ENCODE measurements around the gene FAN1. TPM values are rescaled to one million over a fixed set of nuclear protein-coding genes. Genes with fewer than 3 reads are reported as not detected.

Gene FAN1
- total and polyA plus RNA-seq, 2 experiments from 2014 or later: 14.6 to 17.2 TPM

- Histone ChIP-seq H3K27me3 (replicated peaks; ENCODE audit: insufficient read depth) (no peaks in the 10 kb centered on the region), H3F3A (ENCODE audit: insufficient read depth) (no peaks in the 10 kb centered on the region), H3K4me1 (ENCODE audit: insufficient read depth) (0 out of 2 replicates have a peak, but pooled peaks cover 7% of the 10 kb centered on the region), H3K27ac (no peak overlapping the region), H3K9ac (no peak overlapping the region), H3K9me3 (ENCODE audit: low read depth) (no peaks in the 10 kb centered on the region), H3K4me2 (ENCODE audit: unreplicated experiment) (no peak overlapping the region), H4K20me1 (ENCODE audit: insufficient read depth) (no peaks in the 10 kb centered on the region), H3K36me3 (ENCODE audit: low read depth) (peaks cover 11% of the 10 kb centered on the region; the same call in 1 of the 2 replicates), H3K9me2 (ENCODE audit: insufficient read depth) (no peaks in the 10 kb centered on the region), H3K79me2 (ENCODE audit: insufficient read depth) (no peaks in the 10 kb centered on the region), H2AFZ (no peak overlapping the region), H3K4me3 (no peak overlapping the region)
- DNase-seq: no peak
- TF ChIP-seq EZH2 (IDR thresholded peaks at IDR 0.05; ENCODE audit: insufficient read depth, poor library complexity, severe bottlenecking) (no peak), EZH2phosphoT487 (IDR thresholded peaks at IDR 0.05; ENCODE audit: insufficient read depth, low read depth) (no peak)
- in situ Hi-C loops (cut with MboI): no loop called here
- WGBS, 2 experiments (ENCODE audit: low coverage in 1 of 2, low lambda C conversion rate in 2 of 2, missing lambda C conversion rate in 2 of 2): 93 to 95% methylated on average over 7 of the region's 7 CpGs
Measured at GRCh38 chr15:30927148-30927761, 23.5 kb downstream of the FAN1 start.

DNA sequence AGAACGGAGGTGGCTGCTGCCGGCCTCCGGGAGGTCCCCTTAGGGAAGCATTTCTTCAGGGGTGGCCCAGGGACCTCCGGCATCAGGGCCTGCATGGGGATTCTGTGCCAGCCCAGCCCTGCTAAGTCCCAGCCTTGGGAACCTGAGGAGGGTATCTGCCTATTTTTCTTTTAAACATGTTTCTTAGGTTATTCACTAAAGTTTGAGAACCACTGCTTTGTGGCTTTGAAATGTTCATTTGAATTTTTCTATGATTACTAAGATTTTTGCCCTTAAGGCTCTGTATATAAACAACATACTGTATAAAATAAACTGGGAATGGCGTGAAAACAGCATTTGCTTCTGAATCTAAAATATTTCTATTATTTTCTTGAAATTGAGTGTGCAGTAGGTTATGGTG, 24.4 kb downstream of the FAN1 start:
- no peaks in the 10 kb centered on the region for H3K9me3 ChIP-seq (ENCODE audit: low read depth)
- no peak overlapping the region for H3K4me3 ChIP-seq
- no peaks in the 10 kb centered on the region for H3K9me2 ChIP-seq (ENCODE audit: insufficient read depth)
- H3F3A ChIP-seq (ENCODE audit: insufficient read depth): 0 out of 2 replicates have a peak, but pooled peaks cover 2% of the 10 kb centered on the region
- H3K9ac ChIP-seq: no peak overlapping the region
- DNase-seq: peak; percentile 5
- no peak overlapping the region for H3K4me2 ChIP-seq (ENCODE audit: unreplicated experiment)
- WGBS, 2 experiments (ENCODE audit: low coverage in 1 of 2, low lambda C conversion rate in 2 of 2, missing lambda C conversion rate in 2 of 2): 72 to 78% methylated on average over 5 of the region's 5 CpGs
- H3K4me1 ChIP-seq (ENCODE audit: insufficient read depth): 0 out of 2 replicates have a peak, but pooled peaks cover 7% of the 10 kb centered on the region
- no peak overlapping the region for H3K27ac ChIP-seq
- H4K20me1 ChIP-seq (ENCODE audit: insufficient read depth): no peaks in the 10 kb centered on the region
- in situ Hi-C loops (cut with MboI): no loop called here
- H2AFZ ChIP-seq: no peak overlapping the region
- H3K36me3 ChIP-seq (ENCODE audit: low read depth): peaks cover 11% of the 10 kb centered on the region; the same call in 1 of the 2 replicates
- no peak for TF ChIP-seq EZH2 (IDR thresholded peaks at IDR 0.05; ENCODE audit: insufficient read depth, poor library complexity, severe bottlenecking)
- TF ChIP-seq EZH2phosphoT487 (IDR thresholded peaks at IDR 0.05; ENCODE audit: insufficient read depth, low read depth): no peak
- no peaks in the 10 kb centered on the region for H3K27me3 ChIP-seq (replicated peaks; ENCODE audit: insufficient read depth)
- H3K79me2 ChIP-seq (ENCODE audit: insufficient read depth): no peaks in the 10 kb centered on the region

DNA sequence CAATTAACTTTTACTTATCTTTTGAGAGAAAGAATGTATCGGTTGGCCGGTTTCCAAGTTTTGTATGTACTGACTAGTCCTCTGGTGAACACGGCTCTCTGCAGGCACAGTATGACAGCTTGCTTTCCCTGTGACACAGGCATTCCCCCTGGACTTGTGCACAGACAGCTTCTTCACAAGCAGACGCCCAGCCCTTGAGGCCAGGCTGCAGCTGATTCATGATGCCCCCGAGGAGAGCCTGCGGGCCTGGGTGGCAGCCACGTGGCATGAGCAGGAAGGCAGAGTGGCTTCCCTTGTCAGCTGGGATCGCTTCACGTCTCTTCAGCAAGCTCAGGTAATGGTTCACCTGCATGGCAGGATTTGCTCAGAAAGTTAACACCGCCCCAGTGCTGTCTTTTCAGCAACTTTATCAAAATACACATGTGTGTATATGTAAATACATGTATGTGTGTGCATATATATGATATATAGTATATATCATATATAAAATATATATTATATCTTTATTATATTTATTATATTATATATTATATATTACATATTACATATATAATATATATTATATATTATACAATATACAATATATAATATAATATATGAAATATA, 25.5 kb downstream of the FAN1 start:
- Histone ChIP-seq H4K20me1 (ENCODE audit: insufficient read depth) (no peaks in the 10 kb centered on the region), H3K9ac (no peak overlapping the region), H3K9me2 (ENCODE audit: insufficient read depth) (no peaks in the 10 kb centered on the region), H3K4me3 (no peak overlapping the region), H2AFZ (no peak overlapping the region), H3K9me3 (ENCODE audit: low read depth) (no peaks in the 10 kb centered on the region), H3K27me3 (replicated peaks; ENCODE audit: insufficient read depth) (no peaks in the 10 kb centered on the region), H3K4me2 (ENCODE audit: unreplicated experiment) (no peak overlapping the region), H3K27ac (no peak overlapping the region), H3F3A (ENCODE audit: insufficient read depth) (0 out of 2 replicates have a peak, but pooled peaks cover 6% of the 10 kb centered on the region), H3K36me3 (ENCODE audit: low read depth) (peaks cover 5% of the 10 kb centered on the region; the same call in 1 of the 2 replicates), H3K79me2 (ENCODE audit: insufficient read depth) (no peaks in the 10 kb centered on the region), H3K4me1 (ENCODE audit: insufficient read depth) (0 out of 2 replicates have a peak, but pooled peaks cover 6% of the 10 kb centered on the region)
- in situ Hi-C loops (cut with MboI): no loop called here
- TF ChIP-seq EZH2 (IDR thresholded peaks at IDR 0.05; ENCODE audit: insufficient read depth, poor library complexity, severe bottlenecking) (no peak), EZH2phosphoT487 (IDR thresholded peaks at IDR 0.05; ENCODE audit: insufficient read depth, low read depth) (no peak)
- 68 to 71% methylated on average over 10 of the region's 10 CpGs for WGBS, 2 experiments (ENCODE audit: low coverage in 1 of 2, low lambda C conversion rate in 2 of 2, missing lambda C conversion rate in 2 of 2)
- DNase-seq: peak; percentile 30

GRCh38 chr15:30929982-30930381, 26.3 kb downstream of the FAN1 start:
- no peak overlapping the region for H3K9ac ChIP-seq
- 0 out of 2 replicates have a peak, but pooled peaks cover 6% of the 10 kb centered on the region for H3F3A ChIP-seq (ENCODE audit: insufficient read depth)
- H4K20me1 ChIP-seq (ENCODE audit: insufficient read depth): no peaks in the 10 kb centered on the region
- TF ChIP-seq EZH2 (IDR thresholded peaks at IDR 0.05; ENCODE audit: insufficient read depth, poor library complexity, severe bottlenecking) (no peak), EZH2phosphoT487 (IDR thresholded peaks at IDR 0.05; ENCODE audit: insufficient read depth, low read depth) (no peak)
- H3K27me3 ChIP-seq (replicated peaks; ENCODE audit: insufficient read depth): no peaks in the 10 kb centered on the region
- WGBS, 2 experiments (ENCODE audit: low coverage in 1 of 2, low lambda C conversion rate in 2 of 2, missing lambda C conversion rate in 2 of 2): 83 to 95% methylated on average over 4 of the region's 4 CpGs
- no peaks in the 10 kb centered on the region for H3K79me2 ChIP-seq (ENCODE audit: insufficient read depth)
- no peak for DNase-seq
- in situ Hi-C loops (cut with MboI): no loop called here
- no peak overlapping the region for H3K4me3 ChIP-seq
- no peak overlapping the region for H2AFZ ChIP-seq
- H3K4me1 ChIP-seq (ENCODE audit: insufficient read depth): no peaks in the 10 kb centered on the region
- H3K9me2 ChIP-seq (ENCODE audit: insufficient read depth): no peaks in the 10 kb centered on the region
- no peaks in the 10 kb centered on the region for H3K9me3 ChIP-seq (ENCODE audit: low read depth)
- H3K27ac ChIP-seq: no peak overlapping the region
- no peak overlapping the region for H3K4me2 ChIP-seq (ENCODE audit: unreplicated experiment)
- peaks cover 5% of the 10 kb centered on the region; the same call in 1 of the 2 replicates for H3K36me3 ChIP-seq (ENCODE audit: low read depth)
